ENCODE measurements around the gene SMC3.
"Not testable (repeated sequence)": the region's sequence is repeated elsewhere in the genome, so short reads cannot be mapped to it uniquely, and the experiment has no call there.

DNA sequence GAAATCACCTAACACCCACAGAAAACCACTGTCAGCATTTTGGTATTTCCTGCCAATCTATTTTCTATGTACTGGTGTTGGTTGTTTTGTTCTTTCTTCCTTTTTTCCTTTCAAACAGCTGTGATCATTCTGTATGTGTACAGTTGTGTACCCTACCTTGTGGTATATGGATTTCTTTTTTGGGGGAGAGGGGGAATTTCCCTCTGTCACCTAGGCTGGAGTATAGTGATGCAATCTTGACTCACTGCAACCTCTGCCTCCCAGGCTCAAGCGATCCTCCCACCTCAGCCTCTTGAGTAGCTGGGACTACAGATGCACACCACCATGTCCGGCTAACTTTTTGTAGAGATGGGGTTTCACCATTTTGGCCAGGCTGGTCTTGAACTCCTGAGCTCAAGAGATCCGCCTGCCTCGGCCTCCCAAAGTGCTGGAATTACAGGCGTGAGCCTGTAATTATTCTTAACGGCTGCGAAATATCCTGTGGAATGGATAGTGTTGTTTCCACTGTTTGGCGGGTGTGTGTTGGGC lies 38.4 kb upstream of the SMC3 start:
- TF ChIP-seq REST (IDR thresholded peaks at IDR 0.05); PHF8 (IDR thresholded peaks at IDR 0.05; ENCODE audit: borderline replicate concordance, low read depth); RAD21 (conservative IDR thresholded peaks at IDR 0.05 in 1 of 2, IDR thresholded peaks at IDR 0.05 in 1 of 2); EP300 (IDR thresholded peaks at IDR 0.05); USF2 (IDR thresholded peaks at IDR 0.05); NPAS2 (CRISPR knock-in tag; IDR thresholded peaks at IDR 0.05; ENCODE audit: borderline replicate concordance): not testable (repeated sequence)
- TF ChIP-seq, protein P1, sequence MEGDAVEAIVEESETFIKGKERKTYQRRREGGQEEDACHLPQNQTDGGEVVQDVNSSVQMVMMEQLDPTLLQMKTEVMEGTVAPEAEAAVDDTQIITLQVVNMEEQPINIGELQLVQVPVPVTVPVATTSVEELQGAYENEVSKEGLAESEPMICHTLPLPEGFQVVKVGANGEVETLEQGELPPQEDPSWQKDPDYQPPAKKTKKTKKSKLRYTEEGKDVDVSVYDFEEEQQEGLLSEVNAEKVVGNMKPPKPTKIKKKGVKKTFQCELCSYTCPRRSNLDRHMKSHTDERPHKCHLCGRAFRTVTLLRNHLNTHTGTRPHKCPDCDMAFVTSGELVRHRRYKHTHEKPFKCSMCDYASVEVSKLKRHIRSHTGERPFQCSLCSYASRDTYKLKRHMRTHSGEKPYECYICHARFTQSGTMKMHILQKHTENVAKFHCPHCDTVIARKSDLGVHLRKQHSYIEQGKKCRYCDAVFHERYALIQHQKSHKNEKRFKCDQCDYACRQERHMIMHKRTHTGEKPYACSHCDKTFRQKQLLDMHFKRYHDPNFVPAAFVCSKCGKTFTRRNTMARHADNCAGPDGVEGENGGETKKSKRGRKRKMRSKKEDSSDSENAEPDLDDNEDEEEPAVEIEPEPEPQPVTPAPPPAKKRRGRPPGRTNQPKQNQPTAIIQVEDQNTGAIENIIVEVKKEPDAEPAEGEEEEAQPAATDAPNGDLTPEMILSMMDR (IDR thresholded peaks at IDR 0.05), result not testable (repeated sequence)
